GM12874 (cell line): ENCODE data around the gene BAG3.

Source experiments
- TF ChIP-seq, protein P1 (sequence below): IDR thresholded peaks from 2 replicates; pipeline ENCODE4 v1.5.1; 2011; ENCODE audit warnings: low read depth, mild to moderate bottlenecking, control low read depth, low read length, moderate library complexity; ENCODE audit not compliant: insufficient read depth

Gene BAG3

DNA sequence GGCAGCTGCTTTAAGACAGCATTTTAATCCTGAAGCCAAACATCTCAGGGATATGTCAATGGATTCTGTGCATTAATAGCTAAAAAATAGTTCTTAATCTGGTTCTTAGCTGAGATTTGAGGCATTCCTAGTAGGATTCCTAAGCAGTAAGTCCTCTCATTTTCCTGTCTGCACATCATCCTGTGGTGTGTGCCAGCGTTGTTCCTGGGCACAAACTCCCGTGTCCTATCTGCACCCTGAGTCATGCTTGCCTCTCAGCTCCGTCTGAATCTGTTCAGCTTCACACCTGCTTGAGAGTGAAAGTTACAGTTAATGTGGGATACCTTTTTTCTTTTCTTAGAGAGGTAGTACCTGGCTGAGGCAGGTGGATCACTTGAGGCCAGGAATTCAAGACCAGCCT lies 19.5 kb downstream of the BAG3 start:
- TF ChIP-seq, protein P1, sequence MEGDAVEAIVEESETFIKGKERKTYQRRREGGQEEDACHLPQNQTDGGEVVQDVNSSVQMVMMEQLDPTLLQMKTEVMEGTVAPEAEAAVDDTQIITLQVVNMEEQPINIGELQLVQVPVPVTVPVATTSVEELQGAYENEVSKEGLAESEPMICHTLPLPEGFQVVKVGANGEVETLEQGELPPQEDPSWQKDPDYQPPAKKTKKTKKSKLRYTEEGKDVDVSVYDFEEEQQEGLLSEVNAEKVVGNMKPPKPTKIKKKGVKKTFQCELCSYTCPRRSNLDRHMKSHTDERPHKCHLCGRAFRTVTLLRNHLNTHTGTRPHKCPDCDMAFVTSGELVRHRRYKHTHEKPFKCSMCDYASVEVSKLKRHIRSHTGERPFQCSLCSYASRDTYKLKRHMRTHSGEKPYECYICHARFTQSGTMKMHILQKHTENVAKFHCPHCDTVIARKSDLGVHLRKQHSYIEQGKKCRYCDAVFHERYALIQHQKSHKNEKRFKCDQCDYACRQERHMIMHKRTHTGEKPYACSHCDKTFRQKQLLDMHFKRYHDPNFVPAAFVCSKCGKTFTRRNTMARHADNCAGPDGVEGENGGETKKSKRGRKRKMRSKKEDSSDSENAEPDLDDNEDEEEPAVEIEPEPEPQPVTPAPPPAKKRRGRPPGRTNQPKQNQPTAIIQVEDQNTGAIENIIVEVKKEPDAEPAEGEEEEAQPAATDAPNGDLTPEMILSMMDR = no peak

DNA sequence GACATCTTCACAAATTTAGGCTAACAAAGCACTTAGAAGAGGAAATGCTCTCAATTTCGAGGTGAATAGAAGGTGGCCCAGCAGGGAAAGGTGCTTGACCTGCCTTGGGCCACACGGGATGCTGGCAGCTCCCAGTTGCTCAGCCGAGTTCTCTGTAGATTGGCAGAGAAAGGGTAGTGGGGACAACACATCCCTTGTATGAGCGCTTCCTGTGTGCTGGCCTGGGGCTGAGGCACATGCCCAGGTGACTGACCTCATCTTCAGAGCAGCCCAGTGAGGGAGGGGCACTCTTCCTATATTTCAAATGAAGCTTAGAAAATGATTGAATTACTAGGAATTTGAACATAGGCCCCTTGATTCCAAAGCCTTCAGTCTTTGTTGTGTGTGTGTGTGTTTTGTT lies 20.2 kb downstream of the BAG3 start:
- TF ChIP-seq, protein P1 = no peak

DNA sequence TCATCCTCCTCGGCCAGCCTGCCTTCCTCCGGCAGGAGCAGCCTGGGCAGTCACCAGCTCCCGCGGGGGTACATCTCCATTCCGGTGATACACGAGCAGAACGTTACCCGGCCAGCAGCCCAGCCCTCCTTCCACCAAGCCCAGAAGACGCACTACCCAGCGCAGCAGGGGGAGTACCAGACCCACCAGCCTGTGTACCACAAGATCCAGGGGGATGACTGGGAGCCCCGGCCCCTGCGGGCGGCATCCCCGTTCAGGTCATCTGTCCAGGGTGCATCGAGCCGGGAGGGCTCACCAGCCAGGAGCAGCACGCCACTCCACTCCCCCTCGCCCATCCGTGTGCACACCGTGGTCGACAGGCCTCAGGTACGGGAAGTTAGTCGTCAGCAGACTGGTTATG lies 21.1 kb downstream of the BAG3 start:
- TF ChIP-seq, protein P1 = no peak

DNA sequence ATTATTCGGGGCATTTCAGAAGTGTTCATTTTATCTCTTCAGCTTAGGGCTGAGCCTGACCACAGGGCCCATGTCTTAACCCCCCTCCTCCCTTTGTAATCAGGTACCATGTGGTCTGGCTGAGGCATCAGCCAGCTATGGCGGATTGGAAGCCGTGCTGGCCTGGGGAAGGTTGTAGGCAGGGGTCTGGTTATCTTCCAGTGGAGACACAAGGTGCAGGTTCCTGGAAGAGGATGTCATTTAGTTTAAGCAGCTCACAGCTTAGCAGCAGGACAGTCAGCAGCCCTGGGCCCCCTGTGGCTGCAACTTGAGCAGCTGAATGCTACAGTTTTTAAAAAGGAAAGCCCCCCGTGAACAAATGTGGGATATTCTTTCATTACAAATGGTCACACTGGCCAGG lies 22.1 kb downstream of the BAG3 start:
- TF ChIP-seq, protein P1 = no peak

DNA sequence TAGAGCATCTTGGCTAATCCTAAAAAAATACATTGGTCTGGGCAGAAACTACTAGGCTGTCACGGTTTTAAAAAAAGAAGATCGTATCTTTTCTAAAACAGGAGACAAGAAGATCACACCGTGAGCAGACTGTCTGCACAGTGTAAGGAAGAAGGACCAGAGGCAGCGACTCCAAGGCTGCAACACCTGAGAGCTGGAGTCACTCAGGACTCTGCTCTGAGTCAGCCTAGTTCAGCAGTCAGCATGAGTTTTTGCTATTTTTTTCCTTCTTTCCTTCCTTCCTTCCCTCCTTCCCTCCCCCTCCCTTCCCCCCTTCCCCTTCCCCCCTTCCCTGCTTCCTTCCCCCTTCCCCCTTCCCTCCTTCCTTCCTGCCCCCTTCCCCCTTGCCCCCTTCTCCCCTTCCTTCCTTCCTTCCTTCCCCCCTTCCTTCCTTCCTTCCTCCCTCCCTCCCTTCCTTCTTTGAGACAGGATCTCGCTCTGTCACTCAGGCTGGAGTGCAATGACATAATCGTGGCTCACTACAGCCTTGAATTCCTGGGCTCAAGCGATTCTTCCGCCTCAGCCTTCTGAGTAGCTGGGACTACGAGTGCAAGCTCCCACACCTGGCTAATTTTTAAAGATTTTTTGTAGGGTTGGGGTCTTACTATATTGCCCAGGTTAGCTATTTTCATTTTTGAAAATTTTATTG lies 24.4 kb downstream of the BAG3 start:
- TF ChIP-seq, protein P1 = no peak

DNA sequence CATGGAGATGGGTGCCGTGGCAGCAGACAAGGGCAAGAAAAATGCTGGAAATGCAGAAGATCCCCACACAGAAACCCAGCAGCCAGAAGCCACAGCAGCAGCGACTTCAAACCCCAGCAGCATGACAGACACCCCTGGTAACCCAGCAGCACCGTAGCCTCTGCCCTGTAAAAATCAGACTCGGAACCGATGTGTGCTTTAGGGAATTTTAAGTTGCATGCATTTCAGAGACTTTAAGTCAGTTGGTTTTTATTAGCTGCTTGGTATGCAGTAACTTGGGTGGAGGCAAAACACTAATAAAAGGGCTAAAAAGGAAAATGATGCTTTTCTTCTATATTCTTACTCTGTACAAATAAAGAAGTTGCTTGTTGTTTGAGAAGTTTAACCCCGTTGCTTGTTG lies 25.9 kb downstream of the BAG3 start:
- TF ChIP-seq, protein P1 = no peak

DNA sequence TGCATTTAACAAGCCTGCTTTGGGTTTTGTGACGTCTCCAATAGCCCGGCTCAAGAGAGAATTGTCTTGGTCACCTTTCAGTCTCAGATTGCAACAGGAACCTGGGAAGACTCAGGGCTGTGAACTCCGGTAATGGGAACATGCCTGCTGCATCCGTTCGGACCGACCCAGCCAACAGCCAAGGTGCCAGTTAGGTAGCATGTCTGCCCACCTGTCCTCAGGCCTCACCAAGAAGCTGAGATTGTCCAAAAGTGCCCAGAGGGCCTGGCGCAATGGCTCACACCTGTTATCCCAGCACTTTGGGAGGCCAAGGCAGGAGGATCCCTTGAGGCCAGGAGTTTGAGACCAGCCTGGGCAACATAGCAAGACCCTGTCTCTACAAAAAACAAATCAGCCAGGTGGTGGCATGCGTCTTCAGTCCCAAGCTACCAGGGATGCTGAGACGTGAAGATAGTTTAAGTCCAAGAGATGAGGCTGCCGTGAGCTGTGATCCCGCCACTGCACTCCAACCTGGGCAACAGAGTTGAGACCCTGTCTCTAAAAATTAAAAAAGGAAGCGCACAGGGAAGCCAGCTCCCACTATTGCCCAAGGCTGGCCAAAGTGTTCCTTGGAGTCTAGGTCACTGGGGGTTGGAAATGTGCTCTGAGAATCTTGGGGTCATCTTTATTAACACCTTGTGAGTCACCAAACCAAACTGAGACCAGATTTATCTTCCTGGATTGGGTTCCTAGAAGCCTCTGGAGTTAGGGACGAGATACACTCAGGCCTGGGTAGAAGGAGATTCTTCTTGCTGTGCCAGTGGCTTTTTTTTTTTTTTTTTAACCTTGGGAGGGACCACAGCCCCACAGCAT lies 26.9 kb downstream of the BAG3 start:
- TF ChIP-seq, protein P1 = no peak
